GM12874 (cell line): ENCODE measurements around the gene KCNF1.

ENCODE experiments used
- TF ChIP-seq, protein P1 (sequence below): IDR thresholded peaks from 2 replicates; pipeline ENCODE4 v1.5.1; 2011; ENCODE audit warnings: low read depth, mild to moderate bottlenecking, control low read depth, low read length, moderate library complexity; ENCODE audit not compliant: insufficient read depth

The KCNF1 gene

DNA sequence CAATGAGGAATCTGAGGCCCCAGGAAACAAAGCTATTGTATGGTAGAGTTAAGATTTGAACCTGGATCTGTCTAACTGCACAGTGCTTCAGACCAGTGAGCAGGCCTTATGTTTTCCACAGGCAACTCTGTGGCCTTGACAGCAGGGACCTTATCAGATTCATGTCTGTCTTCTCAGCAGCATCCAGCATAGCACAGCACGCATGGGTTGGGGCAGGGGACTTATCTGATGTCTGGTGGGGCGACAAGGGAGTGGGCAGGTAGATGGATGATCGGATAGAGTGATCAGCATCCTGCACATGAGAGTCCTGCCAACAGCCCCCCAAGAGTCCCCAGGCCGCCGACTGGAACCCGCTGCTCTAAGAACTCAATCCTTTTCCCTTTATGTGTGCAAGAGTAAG, 28.7 kb upstream of the KCNF1 start:
- TF ChIP-seq, protein P1, sequence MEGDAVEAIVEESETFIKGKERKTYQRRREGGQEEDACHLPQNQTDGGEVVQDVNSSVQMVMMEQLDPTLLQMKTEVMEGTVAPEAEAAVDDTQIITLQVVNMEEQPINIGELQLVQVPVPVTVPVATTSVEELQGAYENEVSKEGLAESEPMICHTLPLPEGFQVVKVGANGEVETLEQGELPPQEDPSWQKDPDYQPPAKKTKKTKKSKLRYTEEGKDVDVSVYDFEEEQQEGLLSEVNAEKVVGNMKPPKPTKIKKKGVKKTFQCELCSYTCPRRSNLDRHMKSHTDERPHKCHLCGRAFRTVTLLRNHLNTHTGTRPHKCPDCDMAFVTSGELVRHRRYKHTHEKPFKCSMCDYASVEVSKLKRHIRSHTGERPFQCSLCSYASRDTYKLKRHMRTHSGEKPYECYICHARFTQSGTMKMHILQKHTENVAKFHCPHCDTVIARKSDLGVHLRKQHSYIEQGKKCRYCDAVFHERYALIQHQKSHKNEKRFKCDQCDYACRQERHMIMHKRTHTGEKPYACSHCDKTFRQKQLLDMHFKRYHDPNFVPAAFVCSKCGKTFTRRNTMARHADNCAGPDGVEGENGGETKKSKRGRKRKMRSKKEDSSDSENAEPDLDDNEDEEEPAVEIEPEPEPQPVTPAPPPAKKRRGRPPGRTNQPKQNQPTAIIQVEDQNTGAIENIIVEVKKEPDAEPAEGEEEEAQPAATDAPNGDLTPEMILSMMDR = no peak

DNA sequence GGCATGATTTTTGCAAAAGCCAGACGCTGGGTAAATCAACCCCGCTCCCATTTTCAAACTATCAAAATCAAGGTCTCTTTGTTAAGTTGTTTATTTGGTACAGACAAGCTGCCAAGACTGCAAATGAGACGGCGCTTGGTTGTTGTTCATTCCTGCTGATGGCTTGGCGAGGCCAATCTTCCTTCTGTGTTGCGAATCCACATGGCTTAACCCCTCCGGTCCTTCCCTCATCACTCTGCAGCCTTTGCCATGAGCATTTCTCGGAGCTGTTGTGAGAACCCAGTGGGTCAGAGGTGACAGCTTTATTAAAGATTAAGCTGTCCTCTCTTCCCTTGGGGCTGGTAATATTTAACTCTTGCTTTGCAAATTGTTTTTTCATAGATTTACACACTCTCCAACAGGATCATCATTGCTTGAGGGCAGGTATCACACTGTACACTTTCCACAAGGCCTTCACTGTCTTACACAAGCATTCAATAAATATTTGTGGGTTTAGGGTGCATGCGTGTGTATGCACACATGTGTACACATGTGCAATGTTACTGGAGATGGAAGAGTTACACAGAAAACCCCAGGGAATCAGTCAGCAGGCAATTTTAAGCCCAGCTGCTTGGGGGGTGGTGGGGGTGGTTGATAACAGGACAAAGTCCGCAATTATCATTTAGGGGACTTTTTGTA, 27.8 kb upstream of the KCNF1 start:
- TF ChIP-seq, protein P1 = no peak

DNA sequence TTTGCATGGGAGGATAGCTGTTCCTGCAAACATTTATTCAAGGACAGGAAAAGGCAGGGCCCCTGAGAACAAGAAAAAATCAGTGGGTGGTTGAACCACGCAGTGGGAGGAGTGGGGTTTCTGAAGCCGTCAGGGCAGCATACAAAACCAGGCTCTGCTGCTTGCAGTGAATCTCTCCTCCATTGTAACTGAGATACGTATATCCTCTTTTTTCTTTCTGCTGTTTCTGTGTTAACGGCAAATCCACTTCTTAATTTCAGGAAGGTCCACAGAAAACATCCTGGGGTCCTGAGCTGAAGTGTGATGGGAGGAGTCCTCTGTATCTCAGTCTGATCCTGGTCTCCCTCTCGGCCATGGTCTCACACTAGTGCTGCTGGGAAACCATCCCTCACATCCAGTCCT, 27.2 kb upstream of the KCNF1 start:
- TF ChIP-seq, protein P1 = no peak

DNA sequence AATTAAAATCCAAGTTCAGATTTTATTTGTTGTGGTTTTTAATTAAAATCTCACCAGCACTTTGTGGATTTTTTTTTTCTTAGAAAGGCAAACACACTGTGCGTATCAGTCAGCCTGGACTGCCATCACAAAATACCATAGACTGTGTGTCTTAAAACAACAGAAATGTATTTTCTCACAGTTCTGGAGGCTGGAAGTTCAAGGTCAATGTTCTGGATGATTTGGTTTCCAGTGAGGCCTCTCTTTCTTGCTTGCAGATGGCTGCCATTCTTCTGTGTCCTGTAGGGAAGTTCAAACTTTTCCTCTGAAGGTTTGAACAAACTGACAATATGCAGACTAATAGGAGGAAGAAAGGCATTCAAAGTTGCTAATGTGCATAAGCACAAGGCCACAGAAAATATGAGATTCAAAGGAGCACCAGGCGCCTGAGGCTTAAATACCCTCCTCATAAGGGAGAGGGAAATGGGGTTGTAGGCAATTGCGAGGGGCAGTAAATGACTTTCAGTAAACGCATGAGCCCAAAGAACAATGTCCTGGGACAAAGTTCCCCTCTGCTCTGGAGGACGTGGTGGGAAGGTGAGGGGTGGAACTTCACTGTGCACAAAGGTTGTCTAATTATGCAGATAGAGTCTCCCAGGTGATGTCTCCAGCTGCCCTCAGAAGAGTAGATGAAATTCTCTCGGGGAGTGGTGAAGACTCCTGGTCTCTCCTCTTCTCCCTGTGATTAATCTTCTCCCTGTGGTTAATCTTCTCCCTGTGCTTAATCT, 26.5 kb upstream of the KCNF1 start:
- TF ChIP-seq, protein P1 = no peak

DNA sequence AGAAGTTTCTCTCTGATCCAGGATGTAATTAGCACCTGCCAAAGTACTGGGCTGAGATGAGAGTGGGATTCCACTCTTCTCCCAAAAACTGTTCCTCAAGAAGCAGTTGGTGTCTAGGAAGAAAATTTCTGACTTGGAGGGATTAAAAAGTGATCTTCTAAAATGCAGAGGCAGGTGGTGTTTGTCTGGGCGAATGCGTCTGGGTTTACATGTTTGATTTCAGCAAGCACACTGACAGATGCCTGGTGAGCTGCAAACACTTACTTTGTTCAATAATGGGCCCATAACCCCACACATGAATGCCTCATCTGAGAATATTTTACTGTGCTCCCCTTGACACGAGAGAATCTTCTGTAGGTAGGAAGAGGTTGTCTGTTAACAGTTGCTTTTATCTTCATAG, 24.3 kb upstream of the KCNF1 start:
- TF ChIP-seq, protein P1 = no peak

DNA sequence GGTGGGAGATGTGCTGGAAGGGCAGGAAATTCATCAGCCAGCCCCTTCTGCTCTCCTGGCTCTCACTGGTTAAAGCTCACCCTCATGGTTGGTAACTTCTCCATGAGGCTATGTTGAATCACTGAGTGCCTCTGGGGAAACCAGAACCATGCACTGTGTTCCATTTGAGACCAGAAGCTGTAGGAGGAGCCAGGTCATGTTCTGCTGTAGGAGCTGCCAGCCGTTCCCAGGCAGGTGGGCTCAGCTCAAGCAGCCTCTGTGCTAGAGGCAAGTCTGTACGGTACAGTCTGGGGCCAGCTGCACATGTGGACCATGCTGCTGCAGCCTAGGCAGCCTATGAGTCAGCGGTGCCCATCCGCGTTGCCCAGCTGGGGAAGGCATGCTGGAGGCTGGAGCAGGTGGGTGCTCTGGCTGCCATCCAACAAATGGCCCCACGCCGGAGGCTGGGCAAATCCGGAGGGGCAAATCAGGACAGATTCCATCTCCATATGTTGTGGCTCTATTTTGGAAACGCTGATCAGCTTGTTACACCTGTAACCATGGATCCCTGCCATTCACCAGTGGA, 22.0 kb upstream of the KCNF1 start:
- TF ChIP-seq, protein P1 = no peak

DNA sequence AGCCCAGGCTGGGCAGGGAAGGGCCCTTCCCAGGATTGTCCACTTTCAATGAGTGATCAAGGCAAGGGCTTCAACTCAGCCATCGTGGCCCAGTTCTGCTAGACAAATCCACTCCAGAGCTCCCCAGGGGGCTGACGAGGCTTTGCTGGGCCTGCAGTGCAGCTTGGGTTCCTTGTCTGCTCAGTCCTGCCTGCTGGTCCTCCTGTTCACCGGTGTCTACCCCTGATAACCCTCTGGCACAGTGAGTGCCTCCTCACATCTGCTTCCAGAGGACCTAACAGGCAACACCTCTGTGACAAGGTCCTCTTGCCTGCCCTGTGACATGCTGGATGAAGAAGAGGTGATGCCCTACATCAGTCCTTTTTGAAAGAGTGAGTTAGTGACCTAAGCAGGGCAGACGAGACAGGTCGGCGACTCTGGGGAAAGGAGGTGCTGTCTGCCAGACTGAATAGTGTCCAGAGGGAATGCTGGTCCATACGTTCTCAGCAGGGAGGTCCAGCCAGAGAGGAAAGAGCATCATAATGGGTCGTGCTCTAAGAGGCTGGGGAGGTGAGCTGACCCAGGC, 20.9 kb upstream of the KCNF1 start:
- TF ChIP-seq, protein P1 = no peak
